NCI-H146 treated with DMSO at 0.1 percent for 48 hours (cell line): Measurements from ENCODE around the gene LARGE1.

Experiments used
- DNase-seq: peaks from one replicate; lab custom pipeline; 2025; ENCODE audit not compliant: unreplicated experiment; lab: John Stamatoyannopoulos, UW

Gene LARGE1

GRCh38 chr22:33886696-33887095, 33.6 kb downstream of the LARGE1 start:
- no peak for DNase-seq

- no peak for DNase-seq
Observed at GRCh38 chr22:33884829-33885228, 35.4 kb downstream of the LARGE1 start.

GRCh38 chr22:33883961-33884808, 36.1 kb downstream of the LARGE1 start:
- DNase-seq: no peak

- DNase-seq: no peak
Observed at GRCh38 chr22:33883561-33883960, 36.7 kb downstream of the LARGE1 start.

GRCh38 chr22:33882991-33883390, 37.3 kb downstream of the LARGE1 start:
- no peak for DNase-seq

- DNase-seq: no peak
Observed at GRCh38 chr22:33880986-33881385, 39.3 kb downstream of the LARGE1 start.

GRCh38 chr22:33879796-33880195, 40.5 kb downstream of the LARGE1 start:
- no peak for DNase-seq

GRCh38 chr22:33875316-33875715, 45.0 kb downstream of the LARGE1 start:
- no peak for DNase-seq

- no peak for DNase-seq
Observed at GRCh38 chr22:33874206-33874605, 46.1 kb downstream of the LARGE1 start.

GRCh38 chr22:33873666-33874065, 46.6 kb downstream of the LARGE1 start:
- no peak for DNase-seq

- peak; percentile 14 for DNase-seq
Observed at GRCh38 chr22:33873186-33873585, 47.1 kb downstream of the LARGE1 start.

GRCh38 chr22:33871935-33872334, 48.3 kb downstream of the LARGE1 start:
- DNase-seq: no peak

GRCh38 chr22:33869946-33870345, 50.3 kb downstream of the LARGE1 start:
- no peak for DNase-seq

- DNase-seq: no peak
Observed at GRCh38 chr22:33867971-33868370, 52.3 kb downstream of the LARGE1 start.

- no peak for DNase-seq
Observed at GRCh38 chr22:33867118-33867866, 53.0 kb downstream of the LARGE1 start.

GRCh38 chr22:33866511-33866910, 53.8 kb downstream of the LARGE1 start:
- no peak for DNase-seq

- DNase-seq: no peak
Observed at GRCh38 chr22:33865996-33866395, 54.3 kb downstream of the LARGE1 start.

GRCh38 chr22:33865248-33865647, 55.0 kb downstream of the LARGE1 start:
- no peak for DNase-seq

GRCh38 chr22:33864723-33865130, 55.5 kb downstream of the LARGE1 start:
- no peak for DNase-seq

- no peak for DNase-seq
Observed at GRCh38 chr22:33861216-33861875, 58.9 kb downstream of the LARGE1 start.

GRCh38 chr22:33860386-33860785, 59.9 kb downstream of the LARGE1 start:
- DNase-seq: no peak

GRCh38 chr22:33859311-33859710, 61.0 kb downstream of the LARGE1 start:
- no peak for DNase-seq
